WTC11 (cell line): Measurements from ENCODE around the gene OSBP2. TPM values are rescaled to one million over a fixed set of nuclear protein-coding genes. Genes with fewer than 3 reads are reported as not detected.

Experiments
- ATAC-seq: fragments of 200-7000 bp; cut with Tn5 transposase; 2 replicates; pipeline ENCODE4 v1.10.0; 2021; ENCODE audit warnings: mild to moderate bottlenecking, moderate library complexity
- CTCF ChIA-PET: fragments of 300-600 bp; sonication (Branson Sonifier 250); formaldehyde crosslinking; loops from one replicate; lab custom pipeline; 2021; ENCODE audit warnings: antibody characterized with exemption; lab: Charles Lee
- POLR2A ChIA-PET: fragments of 350-600 bp; sonication (Branson Sonifier 250); formaldehyde crosslinking; loops from one replicate; lab custom pipeline; 2021; ENCODE audit warnings: antibody characterized with exemption; lab: Charles Lee
- DNase-seq: peaks from one replicate; pipeline ENCODE4 v3.0.0; 2021; ENCODE audit warnings: low spot score
- H3K27ac Mint-ChIP-seq: 2 replicates; pipeline ENCODE4 v1.8.0; 2021; ENCODE audit warnings: mixed read lengths
- H3K27me3 Mint-ChIP-seq: 2 replicates; pipeline ENCODE4 v1.8.0; 2021; ENCODE audit warnings: low read depth, mild to moderate bottlenecking, moderate library complexity, mixed read lengths
- H3K36me3 Mint-ChIP-seq: 2 replicates; pipeline ENCODE4 v1.8.0; 2021; ENCODE audit warnings: mixed read lengths
- H3K4me1 Mint-ChIP-seq: 2 replicates; pipeline ENCODE4 v1.8.0; 2022; ENCODE audit warnings: mixed read lengths
- H3K4me3 Mint-ChIP-seq: 2 replicates; pipeline ENCODE4 v1.8.0; 2021; ENCODE audit warnings: mild to moderate bottlenecking, moderate library complexity, mixed read lengths
- H3K9me3 Mint-ChIP-seq: 2 replicates; pipeline ENCODE4 v1.8.0; 2021; ENCODE audit warnings: mixed read lengths
- ATF1 ChIP-seq: sonication (generic); formaldehyde crosslinking; IDR thresholded peaks from 2 replicates; pipeline ENCODE4 v1.8.1; 2023; ENCODE audit warnings: mild to moderate bottlenecking, moderate library complexity, missing genetic modification reagents
- CDX4 ChIP-seq: fragments of 250-450 bp; sonication (Bioruptor Pico); IDR thresholded peaks from 2 replicates; pipeline ENCODE4 v1.9.0; 2021; ENCODE audit warnings: moderate library complexity, mild to moderate bottlenecking, inconsistent platforms, borderline replicate concordance
- CREB1 ChIP-seq: sonication (generic); formaldehyde crosslinking; IDR thresholded peaks from 2 replicates; pipeline ENCODE4 v1.8.0; 2023; ENCODE audit warnings: mild to moderate bottlenecking, missing genetic modification reagents
- CREM ChIP-seq: sonication (generic); formaldehyde crosslinking; IDR thresholded peaks from 2 replicates; pipeline ENCODE4 v1.8.1; 2022; ENCODE audit warnings: mild to moderate bottlenecking, missing genetic modification reagents, moderate library complexity
- E2F5 ChIP-seq: sonication (generic); formaldehyde crosslinking; IDR thresholded peaks from 2 replicates; pipeline ENCODE4 v1.8.1; 2022; ENCODE audit warnings: mild to moderate bottlenecking, moderate library complexity, missing genetic modification reagents
- ELF4 ChIP-seq: sonication (generic); formaldehyde crosslinking; IDR thresholded peaks from 2 replicates; pipeline ENCODE4 v1.8.1; 2022; ENCODE audit warnings: low read depth, mild to moderate bottlenecking, moderate library complexity, missing genetic modification reagents
- GTF2I ChIP-seq: fragments of 250-450 bp; sonication (Bioruptor Pico); conservative IDR thresholded peaks from 2 replicates; pipeline ENCODE4 v1.4.0; 2021; ENCODE audit warnings: mild to moderate bottlenecking
- JUN ChIP-seq: sonication (generic); formaldehyde crosslinking; IDR thresholded peaks from 2 replicates; pipeline ENCODE4 v1.8.0; 2023; ENCODE audit warnings: mild to moderate bottlenecking, missing genetic modification reagents
- MXD4 ChIP-seq: fragments of 250-450 bp; sonication (Bioruptor Pico); IDR thresholded peaks from 2 replicates; pipeline ENCODE4 v1.8.0; 2021; ENCODE audit warnings: mild to moderate bottlenecking, moderate library complexity, borderline replicate concordance
- NFYB ChIP-seq: sonication (generic); formaldehyde crosslinking; conservative IDR thresholded peaks from 2 replicates; pipeline ENCODE4 v1.8.0; 2022; ENCODE audit warnings: low read depth, missing genetic modification reagents
- NR3C1 ChIP-seq: sonication (generic); formaldehyde crosslinking; conservative IDR thresholded peaks from 2 replicates; pipeline ENCODE4 v1.8.1; 2023; ENCODE audit warnings: low read depth, mild to moderate bottlenecking, missing genetic modification reagents
- RORB ChIP-seq: fragments of 250-450 bp; sonication (Bioruptor Pico); IDR thresholded peaks from 2 replicates; pipeline ENCODE4 v1.9.0; 2021; ENCODE audit warnings: mild to moderate bottlenecking
- SMAD3 ChIP-seq: sonication (generic); formaldehyde crosslinking; IDR thresholded peaks from 2 replicates; pipeline ENCODE4 v1.8.0; 2022; ENCODE audit warnings: missing genetic modification reagents, mild to moderate bottlenecking, borderline replicate concordance
- TCF7 ChIP-seq: sonication (generic); formaldehyde crosslinking; IDR thresholded peaks from 2 replicates; pipeline ENCODE4 v1.8.0; 2022; ENCODE audit warnings: mild to moderate bottlenecking, low read depth, missing genetic modification reagents, moderate library complexity
- TEAD4 ChIP-seq: sonication (generic); formaldehyde crosslinking; IDR thresholded peaks from 2 replicates; pipeline ENCODE4 v1.8.0; 2022; ENCODE audit warnings: mild to moderate bottlenecking, missing genetic modification reagents
- ZBTB21 ChIP-seq: sonication (generic); formaldehyde crosslinking; IDR thresholded peaks from 2 replicates; pipeline ENCODE4 v1.8.1; 2023; ENCODE audit warnings: mild to moderate bottlenecking, missing genetic modification reagents, borderline replicate concordance
- ZNF138 ChIP-seq: sonication (generic); formaldehyde crosslinking; conservative IDR thresholded peaks from 2 replicates; pipeline ENCODE4 v1.8.1; 2022; ENCODE audit warnings: mild to moderate bottlenecking, moderate library complexity, missing genetic modification reagents
- ZNF232 ChIP-seq: sonication (generic); formaldehyde crosslinking; IDR thresholded peaks from 2 replicates; pipeline ENCODE4 v1.8.0; 2022; ENCODE audit warnings: mild to moderate bottlenecking, missing genetic modification reagents
- ZNF317 ChIP-seq: sonication (generic); formaldehyde crosslinking; IDR thresholded peaks from 2 replicates; pipeline ENCODE4 v1.8.1; 2023; ENCODE audit warnings: low read depth, mild to moderate bottlenecking, moderate library complexity, missing genetic modification reagents, borderline replicate concordance
- ZNF416 ChIP-seq: fragments of 250-450 bp; sonication (Bioruptor Pico); IDR thresholded peaks from 2 replicates; pipeline ENCODE4 v1.9.0; 2021; ENCODE audit warnings: mild to moderate bottlenecking, inconsistent platforms
- ZNF425 ChIP-seq: fragments of 250-450 bp; sonication (Bioruptor Pico); conservative IDR thresholded peaks from 2 replicates; pipeline ENCODE4 v1.9.0; 2021; ENCODE audit warnings: mild to moderate bottlenecking
- ZNF671 ChIP-seq: fragments of 250-450 bp; sonication (Bioruptor Pico); IDR thresholded peaks from 2 replicates; pipeline ENCODE4 v1.8.0; 2021; ENCODE audit warnings: mild to moderate bottlenecking
- total RNA-seq: library from RNA; stranded (reverse); gene quantifications from 3 replicates; pipeline ENCODE4 v1.2.3, GENCODE V29; 2021
- TF ChIP-seq, protein P1 (sequence below): sonication (generic); formaldehyde crosslinking; IDR thresholded peaks from 2 replicates; pipeline ENCODE4 v1.8.0; 2022; ENCODE audit warnings: mild to moderate bottlenecking, missing genetic modification reagents
- TF ChIP-seq, protein P2 (sequence below): sonication (generic); formaldehyde crosslinking; IDR thresholded peaks from 2 replicates; pipeline ENCODE4 v1.8.1; 2022; ENCODE audit warnings: mild to moderate bottlenecking, missing genetic modification reagents, moderate library complexity, borderline replicate concordance
- TF ChIP-seq, protein P3 (sequence below): sonication (generic); formaldehyde crosslinking; IDR thresholded peaks from 2 replicates; pipeline ENCODE4 v1.8.0; 2022; ENCODE audit warnings: mild to moderate bottlenecking, missing genetic modification reagents

Gene OSBP2
- total RNA-seq, 1 experiment from 2014 or later: 4.1 TPM

GRCh38 chr22:30876915-30877553 lies 182.4 kb downstream of the OSBP2 start:
- Mint-ChIP-seq H3K9me3 (no peaks in the 10 kb centered on the region), H3K4me1 (no peaks in the 10 kb centered on the region), H3K4me3 (no peak overlapping the region), H3K27ac (no peak overlapping the region), H3K36me3 (no peaks in the 10 kb centered on the region), H3K27me3 (no peaks in the 10 kb centered on the region)
- no peak for DNase-seq
- ATAC-seq: no peak
- ChIA-PET POLR2A (no interaction called here), CTCF (interaction anchor here (0.6 kb wide), 1 partner anchor 588 kb away, joined by 6 read pairs; the partner anchor contains the start of gene CASTOR1)
- TF ChIP-seq TCF7: no peak
- TF ChIP-seq ZNF317 (CRISPR knock-in tag): no peak
- TF ChIP-seq TEAD4 (CRISPR knock-in tag): no peak
- TF ChIP-seq, protein P1, sequence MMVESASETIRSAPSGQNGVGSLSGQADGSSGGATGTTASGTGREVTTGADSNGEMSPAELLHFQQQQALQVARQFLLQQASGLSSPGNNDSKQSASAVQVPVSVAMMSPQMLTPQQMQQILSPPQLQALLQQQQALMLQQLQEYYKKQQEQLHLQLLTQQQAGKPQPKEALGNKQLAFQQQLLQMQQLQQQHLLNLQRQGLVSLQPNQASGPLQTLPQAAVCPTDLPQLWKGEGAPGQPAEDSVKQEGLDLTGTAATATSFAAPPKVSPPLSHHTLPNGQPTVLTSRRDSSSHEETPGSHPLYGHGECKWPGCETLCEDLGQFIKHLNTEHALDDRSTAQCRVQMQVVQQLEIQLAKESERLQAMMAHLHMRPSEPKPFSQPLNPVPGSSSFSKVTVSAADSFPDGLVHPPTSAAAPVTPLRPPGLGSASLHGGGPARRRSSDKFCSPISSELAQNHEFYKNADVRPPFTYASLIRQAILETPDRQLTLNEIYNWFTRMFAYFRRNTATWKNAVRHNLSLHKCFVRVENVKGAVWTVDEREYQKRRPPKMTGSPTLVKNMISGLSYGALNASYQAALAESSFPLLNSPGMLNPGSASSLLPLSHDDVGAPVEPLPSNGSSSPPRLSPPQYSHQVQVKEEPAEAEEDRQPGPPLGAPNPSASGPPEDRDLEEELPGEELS (CRISPR knock-in tag): no peak
- TF ChIP-seq ZBTB21 (CRISPR knock-in tag): no peak
- no peak for TF ChIP-seq NR3C1 (CRISPR knock-in tag)
- TF ChIP-seq RORB: no peak
- TF ChIP-seq GTF2I: no peak
- no peak for TF ChIP-seq ZNF671 (CRISPR knock-in tag)
- TF ChIP-seq E2F5 (CRISPR knock-in tag): no peak
- TF ChIP-seq CREB1 (CRISPR knock-in tag): no peak
- TF ChIP-seq NFYB (CRISPR knock-in tag): no peak
- TF ChIP-seq, protein P2, sequence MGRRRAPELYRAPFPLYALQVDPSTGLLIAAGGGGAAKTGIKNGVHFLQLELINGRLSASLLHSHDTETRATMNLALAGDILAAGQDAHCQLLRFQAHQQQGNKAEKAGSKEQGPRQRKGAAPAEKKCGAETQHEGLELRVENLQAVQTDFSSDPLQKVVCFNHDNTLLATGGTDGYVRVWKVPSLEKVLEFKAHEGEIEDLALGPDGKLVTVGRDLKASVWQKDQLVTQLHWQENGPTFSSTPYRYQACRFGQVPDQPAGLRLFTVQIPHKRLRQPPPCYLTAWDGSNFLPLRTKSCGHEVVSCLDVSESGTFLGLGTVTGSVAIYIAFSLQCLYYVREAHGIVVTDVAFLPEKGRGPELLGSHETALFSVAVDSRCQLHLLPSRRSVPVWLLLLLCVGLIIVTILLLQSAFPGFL (CRISPR knock-in tag): no peak
- TF ChIP-seq ELF4: no peak
- TF ChIP-seq ATF1: no peak
- no peak for TF ChIP-seq MXD4 (CRISPR knock-in tag)
- no peak for TF ChIP-seq ZNF232
- TF ChIP-seq JUN (CRISPR knock-in tag): no peak

DNA sequence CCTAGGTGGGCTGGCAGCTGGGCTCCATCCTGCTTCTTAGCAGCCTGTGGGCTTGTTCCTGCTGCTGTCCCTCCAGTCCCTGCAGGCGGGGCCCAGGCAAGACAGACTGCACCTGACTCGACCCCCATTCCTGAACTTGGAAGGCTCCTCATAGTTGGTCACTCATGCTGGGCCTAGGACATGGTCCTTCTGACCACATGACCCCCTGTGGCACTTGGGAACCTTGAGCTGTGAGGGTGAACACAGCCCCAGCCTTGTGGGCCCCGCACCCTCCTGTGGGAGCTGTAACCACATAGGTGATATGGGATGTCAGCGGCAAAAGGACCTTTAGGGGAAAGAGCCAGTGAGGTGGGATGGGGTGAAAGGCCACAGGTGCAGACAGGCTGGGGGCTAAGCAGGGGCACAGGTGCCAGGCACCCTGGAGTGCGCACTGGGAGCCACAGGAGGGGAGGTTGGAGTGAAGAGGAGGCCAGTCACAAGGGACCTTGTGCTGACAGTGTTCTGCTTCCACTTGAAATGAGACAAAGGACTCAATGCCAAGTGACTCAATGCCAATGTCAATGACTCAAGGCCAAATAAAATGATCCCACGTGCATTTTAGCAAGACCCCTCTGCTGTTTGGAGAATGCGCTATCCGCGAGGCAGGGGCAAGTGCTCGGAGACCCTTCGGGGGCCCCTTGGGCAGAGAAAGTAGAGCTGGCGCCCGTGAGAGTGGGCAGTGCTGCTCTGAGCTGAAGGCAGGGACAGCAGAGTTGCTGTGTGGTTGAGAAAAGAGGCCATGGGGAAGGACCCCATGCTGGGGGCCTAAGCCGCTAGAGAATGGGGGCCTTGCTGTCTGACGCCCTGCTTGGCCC lies 183.2 kb downstream of the OSBP2 start:
- H3K4me1 Mint-ChIP-seq: no peaks in the 10 kb centered on the region
- H3K27me3 Mint-ChIP-seq: no peaks in the 10 kb centered on the region
- H3K9me3 Mint-ChIP-seq: no peaks in the 10 kb centered on the region
- CTCF ChIA-PET: no interaction called here
- no peaks in the 10 kb centered on the region for H3K36me3 Mint-ChIP-seq
- DNase-seq (no peak), ATAC-seq (no peak)
- POLR2A ChIA-PET: no interaction called here
- no peak overlapping the region for H3K4me3 Mint-ChIP-seq
- no peak overlapping the region for H3K27ac Mint-ChIP-seq
- no peak for TF ChIP-seq CREM (CRISPR knock-in tag)
- TF ChIP-seq E2F5 (CRISPR knock-in tag): no peak
- no peak for TF ChIP-seq ZNF425
- no peak for TF ChIP-seq ZBTB21 (CRISPR knock-in tag)
- no peak for TF ChIP-seq ZNF416 (CRISPR knock-in tag)
- no peak for TF ChIP-seq CDX4 (CRISPR knock-in tag)
- TF ChIP-seq, protein P3, sequence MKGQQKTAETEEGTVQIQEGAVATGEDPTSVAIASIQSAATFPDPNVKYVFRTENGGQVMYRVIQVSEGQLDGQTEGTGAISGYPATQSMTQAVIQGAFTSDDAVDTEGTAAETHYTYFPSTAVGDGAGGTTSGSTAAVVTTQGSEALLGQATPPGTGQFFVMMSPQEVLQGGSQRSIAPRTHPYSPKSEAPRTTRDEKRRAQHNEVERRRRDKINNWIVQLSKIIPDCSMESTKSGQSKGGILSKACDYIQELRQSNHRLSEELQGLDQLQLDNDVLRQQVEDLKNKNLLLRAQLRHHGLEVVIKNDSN (CRISPR knock-in tag): no peak
- no peak for TF ChIP-seq ZNF671 (CRISPR knock-in tag)
- no peak for TF ChIP-seq ZNF138 (CRISPR knock-in tag)
- no peak for TF ChIP-seq TCF7
- TF ChIP-seq SMAD3 (CRISPR knock-in tag): no peak
